Astrocyte of the hippocampus (primary cell): ENCODE measurements around the gene SAP130.
"Not testable (repeated sequence)": the region's sequence is repeated elsewhere in the genome, so short reads cannot be mapped to it uniquely, and the experiment has no call there.

Source experiments
- DNase-seq: peaks from one replicate; pipeline ENCODE4 v3.0.0; 2011; ENCODE audit warnings: low read depth, low spot score

SAP130 gene

DNA sequence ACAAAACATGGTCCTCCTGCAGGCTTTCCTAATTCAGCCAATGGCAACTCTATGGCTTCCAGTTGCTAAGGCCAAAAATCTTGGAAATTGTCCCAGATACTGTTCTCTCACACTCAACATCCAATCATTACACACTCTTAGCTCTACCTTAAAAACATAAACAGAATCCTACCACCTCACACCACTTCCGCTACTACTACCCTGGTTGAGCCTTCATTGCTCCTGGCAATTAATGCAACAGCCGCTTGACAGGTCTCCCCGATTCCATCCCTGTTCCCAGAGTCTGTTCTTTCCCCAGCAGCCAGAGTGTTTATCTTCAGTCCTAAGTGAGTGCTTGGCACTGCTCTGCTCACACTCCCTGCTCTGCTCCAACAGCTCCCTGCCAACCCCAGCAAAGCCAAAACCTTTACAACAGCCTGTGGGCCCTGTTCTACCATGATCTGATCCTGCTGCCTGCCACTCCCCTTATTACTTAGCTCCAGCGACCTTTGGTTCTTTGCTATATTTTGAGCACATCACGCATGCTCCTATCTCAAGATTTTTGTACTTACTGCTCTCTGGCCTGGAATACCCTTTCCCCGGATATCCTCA lies 74.6 kb downstream of the SAP130 start:
- DNase-seq = peak; percentile 66

DNA sequence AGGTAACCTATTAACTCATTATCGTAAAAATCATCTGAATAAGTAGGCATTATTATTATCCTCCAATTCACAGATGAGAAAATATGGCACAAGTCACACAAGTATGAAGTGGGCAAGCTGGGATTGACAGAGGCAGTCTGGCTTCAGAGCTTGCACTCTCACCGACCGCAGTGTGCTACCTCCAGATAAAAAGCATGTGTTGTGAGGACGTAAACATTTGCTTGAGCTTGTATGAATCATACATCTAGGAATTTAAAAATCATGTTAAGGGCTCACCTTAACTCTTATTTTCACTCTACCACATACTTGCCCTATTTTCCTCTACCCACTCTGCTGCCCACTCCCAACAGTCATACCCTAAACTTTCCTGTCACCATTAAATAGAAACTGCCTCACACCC lies 76.8 kb downstream of the SAP130 start:
- DNase-seq = peak; percentile 32

DNA sequence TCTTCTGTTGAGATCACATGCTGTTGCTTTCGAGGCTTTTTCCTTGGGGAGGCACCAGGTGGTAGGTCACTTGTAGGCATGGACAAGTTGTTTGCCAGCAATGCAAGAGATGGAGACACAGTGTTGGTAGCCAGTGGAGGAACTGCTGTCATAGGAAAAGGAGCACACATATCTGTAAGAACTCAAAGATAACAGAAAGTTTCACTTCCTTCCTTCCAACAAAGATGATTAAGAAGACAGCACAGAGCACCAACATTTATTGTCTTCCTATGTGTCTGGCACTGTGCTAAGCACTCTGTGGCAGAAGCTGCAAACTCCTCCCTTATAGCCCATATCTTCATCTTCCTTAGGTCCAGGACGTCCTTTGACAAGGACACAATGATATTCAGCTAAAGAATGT lies 77.6 kb downstream of the SAP130 start:
- no peak for DNase-seq

DNA sequence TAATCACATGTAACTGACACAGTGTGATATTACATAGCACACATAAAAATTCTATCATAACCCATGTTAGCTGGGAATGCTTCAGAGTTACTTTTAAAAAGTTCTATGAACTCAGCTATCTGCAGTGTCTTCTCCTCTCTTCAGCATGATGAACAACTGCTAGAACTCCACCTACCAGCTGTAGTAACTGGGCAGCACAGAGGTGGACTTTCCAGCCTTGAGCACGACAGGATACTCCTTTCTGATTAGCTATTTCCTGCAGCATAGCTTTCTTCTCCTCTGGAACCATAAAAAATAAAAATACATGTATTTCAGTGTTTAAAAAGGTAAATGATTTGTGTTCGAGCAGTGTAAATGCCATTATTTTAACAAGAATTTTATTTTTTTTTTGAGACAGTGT lies 82.6 kb downstream of the SAP130 start:
- no peak for DNase-seq

DNA sequence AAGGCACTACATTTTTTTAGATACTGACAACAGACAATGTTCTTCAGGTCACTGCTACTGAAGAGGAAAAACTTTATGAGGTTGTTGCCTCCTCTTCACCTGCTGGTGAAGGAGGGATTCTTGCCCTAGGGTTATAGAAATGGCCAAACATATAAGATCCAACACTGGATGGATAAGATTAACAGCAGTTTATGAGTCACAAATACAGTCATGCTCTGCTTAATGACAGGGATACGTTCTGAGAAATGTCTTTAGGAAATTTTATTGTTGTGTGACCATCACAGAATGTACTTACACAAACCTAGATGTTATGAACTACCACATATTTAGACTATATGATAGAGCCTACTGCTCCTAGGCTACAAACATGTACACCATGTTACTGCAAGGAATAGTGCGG lies 84.7 kb downstream of the SAP130 start:
- DNase-seq = no peak

DNA sequence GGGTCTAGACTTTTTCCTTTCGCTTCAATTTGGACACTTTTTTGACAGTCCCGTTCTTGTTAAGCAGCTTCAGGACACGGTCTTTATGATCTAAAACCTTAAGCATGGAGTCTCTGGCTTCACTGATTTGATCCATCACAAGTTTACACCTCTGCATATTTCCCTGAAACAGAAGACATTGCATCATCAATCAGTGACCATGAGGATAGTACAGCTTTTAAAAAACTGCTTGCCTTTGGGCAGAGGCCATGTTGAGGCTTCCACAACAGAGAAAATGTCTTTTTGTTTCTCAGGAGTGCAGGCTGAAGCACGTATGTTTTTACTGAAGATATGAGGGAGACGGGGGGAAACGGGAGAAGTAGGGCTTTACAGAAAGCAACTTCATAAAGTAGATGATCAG lies 85.9 kb downstream of the SAP130 start:
- no peak for DNase-seq

DNA sequence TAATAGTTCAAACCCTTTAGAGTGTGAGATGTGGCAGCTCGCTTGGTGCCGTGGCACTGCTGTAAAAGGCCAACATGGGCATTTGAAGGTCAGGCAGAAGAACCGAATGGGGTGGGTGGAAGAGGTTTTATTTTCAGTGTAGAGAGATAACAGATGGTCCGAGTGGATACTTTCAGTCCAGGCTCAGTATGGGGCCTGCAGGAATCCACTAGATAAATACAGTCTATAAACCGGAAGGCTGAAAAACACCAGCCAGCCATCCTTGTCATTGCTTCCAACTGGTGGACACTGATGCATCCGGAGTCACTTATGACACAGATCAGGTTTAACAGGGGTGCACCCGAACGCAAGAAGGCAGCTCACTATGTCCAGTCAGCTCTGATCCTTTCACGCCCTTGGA lies 86.4 kb downstream of the SAP130 start:
- no peak for DNase-seq

DNA sequence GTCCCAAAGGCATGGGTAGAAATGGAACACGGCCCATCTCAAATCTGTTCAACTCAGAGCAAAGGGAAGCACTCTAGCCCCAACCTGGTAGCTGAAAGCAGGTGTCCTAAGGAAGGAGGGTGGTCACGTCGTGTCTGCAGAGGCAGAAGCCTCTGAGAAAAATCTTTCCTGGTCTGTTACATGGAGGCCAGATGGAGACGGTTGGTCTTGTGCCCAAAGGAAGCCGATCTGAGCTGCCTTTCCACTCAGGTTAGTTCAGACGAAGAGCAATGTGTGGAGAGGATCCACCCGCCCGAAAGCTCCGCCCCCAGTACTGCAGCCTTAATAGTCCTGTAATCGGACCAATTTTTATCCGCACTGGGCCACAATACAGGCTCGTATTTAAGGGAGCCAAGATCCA lies 87.2 kb downstream of the SAP130 start:
- no peak for DNase-seq

DNA sequence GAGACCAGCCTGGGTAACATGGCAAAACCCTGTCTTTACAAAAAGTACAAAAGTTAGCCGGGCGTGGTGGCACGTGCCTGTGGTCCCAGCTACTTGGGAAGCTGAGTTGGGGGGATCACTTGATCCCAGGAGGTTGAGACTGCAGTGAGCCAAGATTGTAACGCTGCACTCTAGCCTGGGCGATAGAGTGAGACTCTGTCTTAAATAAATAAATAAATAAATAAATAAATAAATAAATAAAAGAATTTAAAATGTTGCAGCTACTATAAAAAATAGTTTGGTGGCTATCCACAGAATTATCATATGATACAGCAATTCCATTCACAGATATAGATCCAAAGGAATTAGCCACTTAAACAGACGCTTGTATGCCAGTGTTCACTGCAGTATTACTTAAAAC lies 92.5 kb downstream of the SAP130 start:
- DNase-seq = no peak

DNA sequence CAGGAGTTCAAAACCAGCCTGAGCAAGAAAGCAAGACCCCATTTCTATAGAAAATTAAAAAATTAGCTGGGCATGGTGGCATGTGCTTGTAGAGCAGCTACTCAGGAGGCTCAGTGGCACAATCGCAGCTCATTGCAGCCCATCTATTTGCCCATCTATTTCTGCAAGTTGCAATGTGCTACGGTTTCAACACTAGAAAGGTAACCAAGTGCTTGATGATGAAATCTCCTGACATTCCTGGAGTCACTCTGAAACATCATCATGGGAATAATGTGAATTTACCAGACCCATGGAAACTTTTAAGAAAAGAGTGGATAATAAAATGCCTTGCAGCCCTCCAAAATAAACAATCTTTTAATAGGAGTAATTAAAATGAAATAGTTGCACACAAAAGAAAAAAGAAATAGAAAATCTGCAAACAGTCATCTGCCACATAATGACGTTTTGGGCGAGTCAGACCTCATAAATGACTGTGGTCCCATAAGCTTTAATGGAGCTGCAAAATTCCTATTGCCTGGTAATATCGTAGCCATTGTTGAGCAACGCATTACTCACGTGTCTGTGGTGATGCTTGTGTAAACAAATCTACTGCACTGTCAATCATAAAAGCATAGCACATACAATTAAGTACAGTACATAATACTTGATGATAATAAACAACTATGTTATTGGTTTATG lies 95.5 kb downstream of the SAP130 start:
- DNase-seq = peak; percentile 56

DNA sequence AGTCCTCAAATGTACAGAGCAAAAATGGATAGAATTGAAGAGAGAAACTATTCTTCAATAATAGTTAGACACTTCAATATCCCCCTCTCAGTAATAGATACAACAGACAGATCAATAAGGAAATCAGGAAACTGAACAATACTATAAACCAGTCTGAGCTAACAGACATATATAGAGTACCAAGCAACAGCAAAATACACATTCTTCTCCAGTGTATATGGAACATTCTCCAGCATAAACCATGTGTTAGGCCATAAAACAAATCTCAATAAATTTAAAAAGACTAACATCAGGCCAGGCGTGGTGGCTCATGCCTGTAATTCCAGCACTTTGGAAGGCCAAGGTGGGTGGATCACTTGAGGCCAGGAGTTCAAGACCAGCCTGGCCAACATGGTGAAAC lies 98.4 kb downstream of the SAP130 start:
- no peak for DNase-seq

DNA sequence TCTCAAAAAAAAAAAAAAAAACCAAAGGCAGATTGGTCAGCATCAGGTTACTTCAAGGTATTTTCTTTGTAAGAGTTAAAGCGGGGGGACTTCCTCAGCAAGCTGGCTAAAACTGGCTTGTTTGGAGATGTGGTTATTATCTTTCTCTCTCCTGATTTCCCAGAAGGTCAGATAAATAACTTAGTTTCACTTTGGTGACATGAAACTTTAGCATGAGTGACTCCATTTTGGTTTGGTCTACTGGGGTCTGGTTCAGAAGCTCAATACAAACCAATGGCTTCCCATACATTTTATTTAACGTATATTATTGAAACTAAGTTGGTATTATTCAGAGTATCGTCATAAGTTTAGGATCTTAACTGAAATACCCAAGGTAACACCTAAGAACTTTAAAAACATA lies 100.5 kb downstream of the SAP130 start:
- DNase-seq = no peak

DNA sequence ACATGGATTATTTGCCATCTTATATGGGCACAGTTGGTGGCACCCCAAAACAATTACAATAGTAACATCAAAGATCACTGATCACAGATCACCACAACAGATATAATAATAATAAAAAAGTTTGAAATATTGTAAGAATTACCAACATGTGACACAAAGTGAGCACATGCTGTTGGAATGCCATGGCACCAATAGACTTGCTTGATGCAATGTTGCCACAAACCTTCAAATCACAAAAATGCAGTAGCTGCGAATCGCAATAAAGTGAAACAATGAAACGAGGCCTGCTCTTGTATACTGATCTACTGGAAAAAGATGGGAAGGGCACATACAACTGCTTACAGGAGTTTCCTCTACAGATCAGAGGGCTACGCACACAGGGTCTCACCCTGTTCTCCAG lies 109.9 kb downstream of the SAP130 start:
- no peak for DNase-seq

DNA sequence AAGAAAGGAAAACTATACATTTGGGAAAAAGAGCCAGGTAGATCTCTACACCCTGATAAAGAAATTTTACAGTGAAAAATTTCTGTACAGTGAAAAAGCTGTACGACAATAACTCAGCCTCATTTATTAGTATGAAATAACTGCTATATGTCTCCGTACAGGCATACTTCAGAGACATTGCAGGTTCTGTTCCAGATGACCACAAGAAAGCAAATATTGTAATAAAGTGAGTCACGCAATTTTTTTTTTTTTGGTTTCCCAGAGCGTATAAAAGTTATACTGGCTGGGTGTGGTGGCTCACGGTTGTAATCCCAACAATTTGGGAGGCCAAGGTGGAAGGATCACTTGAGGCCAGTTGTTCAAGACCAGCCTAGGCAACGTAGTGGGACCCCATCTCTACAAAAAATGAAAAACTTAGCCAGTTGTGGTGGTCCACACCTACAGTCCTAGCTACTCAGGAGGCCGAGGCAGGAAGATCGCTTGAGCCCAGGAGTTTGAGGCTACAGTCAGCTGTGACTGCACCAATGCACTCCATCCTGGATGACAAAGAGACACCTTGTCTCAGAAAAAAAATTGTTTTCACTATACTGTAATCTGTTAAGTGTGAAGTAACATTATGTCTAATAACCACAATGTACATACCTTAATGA lies 113.9 kb downstream of the SAP130 start:
- no peak for DNase-seq

DNA sequence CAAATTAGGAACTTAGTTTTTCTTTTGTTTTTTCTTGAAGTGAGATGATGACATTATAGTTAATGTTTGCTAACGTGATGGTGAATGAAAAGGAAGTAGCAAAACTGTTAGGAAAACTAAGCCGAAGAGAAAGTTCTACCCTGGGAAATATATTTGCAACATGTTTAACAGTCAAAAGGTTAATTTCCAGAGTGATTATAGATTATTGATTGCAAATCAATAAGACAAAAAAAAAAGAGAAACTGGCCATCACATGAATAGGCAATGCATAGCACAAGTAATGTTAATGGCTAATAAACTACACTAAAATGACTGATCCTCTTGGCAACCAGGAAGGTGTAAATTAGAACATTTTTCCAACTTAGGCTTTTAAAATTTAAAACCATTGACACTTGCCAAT lies 116.1 kb downstream of the SAP130 start:
- DNase-seq = no peak

DNA sequence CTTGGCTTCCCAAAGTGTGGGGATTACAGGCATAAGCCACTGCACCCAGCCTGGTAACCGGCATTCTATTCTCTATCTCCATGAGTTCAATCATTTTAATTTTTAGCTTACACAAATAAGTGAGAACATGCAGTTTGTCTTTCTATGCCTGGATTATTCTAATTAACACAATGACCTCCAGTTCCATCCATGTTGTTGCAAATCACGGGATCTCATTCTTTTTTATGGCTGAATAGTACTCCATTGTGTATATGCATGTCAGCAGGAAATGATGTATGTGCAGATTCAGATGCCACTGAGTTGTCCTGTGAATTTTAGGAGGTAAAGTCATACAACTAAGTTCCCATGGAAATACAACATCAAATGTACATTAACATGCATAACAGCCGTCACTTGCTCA lies 117.4 kb downstream of the SAP130 start:
- DNase-seq = no peak

DNA sequence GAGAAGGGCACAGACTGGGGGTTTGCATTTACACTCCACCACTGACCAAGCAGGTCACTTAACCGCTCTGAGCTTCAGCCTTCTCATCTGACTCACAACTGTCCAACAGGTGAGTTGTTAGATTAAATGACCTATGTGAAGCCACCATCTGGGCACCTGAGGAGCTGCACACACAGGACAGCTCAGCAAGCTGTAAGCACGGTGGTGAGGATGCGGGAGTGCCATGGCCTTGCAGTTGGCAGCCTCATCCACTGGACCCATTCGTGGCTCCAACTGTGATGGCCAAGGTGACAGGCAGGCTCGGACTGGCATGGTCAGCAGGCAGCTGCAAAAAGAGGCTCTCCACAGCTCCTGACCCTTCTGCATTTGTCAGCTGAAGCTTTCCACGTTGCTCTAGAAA lies 118.8 kb downstream of the SAP130 start:
- no peak for DNase-seq

DNA sequence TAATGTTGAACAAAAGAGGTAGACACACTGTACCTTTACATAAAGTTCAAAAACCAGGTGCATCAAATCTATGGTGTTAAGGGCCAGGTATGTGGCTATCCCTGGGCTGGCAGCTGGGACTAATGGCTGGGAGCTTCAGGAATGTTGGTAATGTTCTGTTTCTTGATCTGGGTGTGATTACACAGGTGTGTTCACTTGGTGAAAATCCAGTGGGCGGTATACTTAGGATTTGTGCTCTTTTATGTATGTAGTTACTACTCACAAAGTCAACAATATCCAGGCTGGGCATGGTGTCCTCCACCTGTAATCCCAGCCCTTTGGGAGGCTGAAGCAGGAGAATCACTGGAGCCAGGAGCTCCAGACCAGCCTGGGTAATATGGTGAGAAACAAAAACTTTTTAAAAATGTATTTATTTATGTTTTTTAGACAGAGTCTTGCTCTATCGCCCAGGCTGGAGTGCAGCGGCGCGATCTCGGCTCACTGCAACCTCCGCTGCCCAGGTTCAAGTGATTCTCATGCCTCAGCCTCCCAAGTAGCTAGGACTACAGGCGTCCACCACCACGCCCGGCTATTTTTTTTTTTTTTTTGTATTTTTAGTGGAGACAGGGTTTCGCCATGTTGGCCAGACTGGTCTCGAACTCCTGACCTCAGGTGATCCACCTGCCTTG lies 120.0 kb downstream of the SAP130 start:
- not testable (repeated sequence) for DNase-seq

DNA sequence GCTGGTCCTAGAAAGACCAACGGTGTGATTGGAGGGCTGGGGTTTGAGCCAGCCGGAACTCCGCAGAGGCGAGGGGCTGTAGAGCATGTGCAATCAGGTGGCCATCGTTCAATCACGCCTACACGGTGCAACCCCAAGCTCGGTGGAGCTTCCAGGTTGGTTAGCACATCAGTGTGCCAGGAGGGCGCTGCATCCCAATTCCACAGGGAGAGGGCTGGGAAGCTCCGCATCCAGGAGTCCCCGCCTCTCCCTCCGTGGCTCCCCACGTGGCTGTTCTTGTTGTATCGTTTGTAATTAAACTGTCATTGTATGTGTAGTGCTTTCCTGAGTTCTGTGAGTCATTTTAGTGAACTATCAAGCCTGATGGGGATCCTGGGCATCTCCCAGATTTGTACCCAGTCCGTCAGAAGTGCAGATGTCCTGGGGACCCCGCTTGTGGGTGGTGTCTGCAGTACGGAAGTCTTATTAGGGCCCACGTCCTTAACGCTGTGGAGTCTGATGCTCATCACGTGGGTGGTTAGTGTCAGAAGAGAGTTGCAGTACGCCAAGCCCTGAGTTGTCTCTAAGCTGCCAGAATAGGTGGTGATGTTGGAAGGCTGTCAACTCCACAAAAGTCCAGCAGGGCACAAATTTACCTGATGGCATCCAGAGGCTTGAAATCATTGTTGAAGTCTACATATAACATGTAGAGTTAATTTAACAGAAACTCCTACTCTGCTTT lies 121.5 kb downstream of the SAP130 start:
- no peak for DNase-seq

DNA sequence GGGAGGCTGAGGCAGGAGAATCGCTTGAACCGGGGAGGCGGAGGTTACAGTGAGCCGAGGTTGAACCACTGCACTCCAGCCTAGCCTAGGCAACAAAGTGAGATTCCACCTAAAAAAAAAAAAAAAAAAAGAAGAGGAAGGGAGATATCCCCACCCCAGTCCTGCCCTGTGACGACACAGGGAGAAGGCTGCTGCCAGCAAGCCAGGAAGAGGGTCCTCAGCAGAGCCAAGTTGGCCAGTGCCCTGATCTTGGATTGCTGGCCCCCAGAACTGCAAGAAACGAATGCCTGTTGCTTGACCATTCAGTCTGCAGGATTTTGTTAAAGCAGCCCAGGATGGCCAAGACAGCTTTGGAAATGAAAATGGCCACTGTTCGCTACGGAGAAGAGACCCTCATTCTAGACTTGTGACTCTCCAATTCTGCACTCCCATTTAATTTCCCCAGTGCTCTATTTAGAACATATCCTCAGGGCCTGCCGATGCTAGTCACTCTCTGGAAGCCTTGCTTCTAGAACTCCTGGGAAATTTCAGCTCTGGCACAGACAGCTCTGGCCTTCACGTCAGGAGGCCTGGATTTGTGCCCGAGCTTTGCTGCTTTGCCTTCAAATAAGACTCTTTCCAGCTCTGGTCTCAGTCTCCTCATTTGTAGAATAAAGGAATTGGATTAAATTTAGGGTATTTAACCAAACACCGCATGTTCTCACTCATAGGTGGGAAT lies 126.4 kb downstream of the SAP130 start:
- peak; percentile 40 for DNase-seq

DNA sequence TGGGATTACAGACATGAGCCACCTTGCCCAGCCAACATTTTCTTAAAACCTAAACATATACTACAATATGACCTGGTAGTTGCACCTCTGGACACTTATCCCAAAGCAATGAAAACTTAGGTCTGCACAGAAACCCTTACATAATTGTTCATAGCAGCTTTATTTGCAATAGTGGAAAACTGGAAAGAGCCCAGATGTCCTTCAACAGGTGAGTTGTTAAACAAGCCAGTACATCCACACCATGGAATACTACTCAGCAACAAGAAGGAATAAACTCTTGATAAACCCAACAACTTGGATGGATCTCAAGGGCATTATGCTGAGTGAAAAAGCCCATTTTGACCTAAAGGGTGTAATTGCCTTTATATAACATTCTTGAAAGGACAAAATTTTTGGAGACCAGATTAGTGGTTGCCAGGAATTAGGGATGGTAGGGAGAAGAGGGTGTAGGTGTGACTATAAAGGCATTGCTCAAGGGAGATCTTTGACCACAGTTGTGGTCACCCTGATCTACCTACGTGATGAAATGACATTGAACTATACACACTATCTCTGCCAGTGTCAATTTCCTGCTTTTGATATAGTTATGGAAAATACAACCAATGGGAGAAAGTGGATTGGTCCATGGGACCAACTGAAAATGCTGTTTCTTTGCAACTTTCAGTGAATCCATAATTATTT lies 130.2 kb downstream of the SAP130 start:
- no peak for DNase-seq
